GM12878 (cell line): ENCODE results near the gene LOXL3. TPM values are rescaled to one million over a fixed set of nuclear protein-coding genes. Genes with fewer than 3 reads are reported as not detected.

Source experiments
- ATAC-seq: fragments of 200-7000 bp; cut with Tn5 transposase; 3 replicates; pipeline ENCODE4 v1.9.1; 2020; ENCODE audit warnings: mild to moderate bottlenecking, moderate library complexity
- BruUV-seq: library from RNA; stranded (reverse); fragments of 400-500 nt; replicated peaks from 2 replicates; lab custom pipeline; 2021; lab: Mats Ljungman, UMichigan
- CTCF ChIA-PET: fragments of 300-600 bp; sonication (Branson Sonifier 250); formaldehyde crosslinking; extraction: SDS; loops from one replicate; lab custom pipeline; 2021; ENCODE audit warnings: inconsistent platforms; lab: Yijun Ruan, JAX
- POLR2A ChIA-PET: fragments of 350-600 bp; formaldehyde crosslinking; extraction: SDS; loops from one replicate; lab custom pipeline; 2021; ENCODE audit warnings: inconsistent platforms; lab: Charles Lee
- RAD21 ChIA-PET: fragments of 300-600 bp; sonication (Branson Sonifier 250); formaldehyde crosslinking; loops from one replicate; lab custom pipeline; 2023; ENCODE audit warnings: antibody characterized with exemption; ENCODE audit not compliant: unreplicated experiment; lab: Charles Lee
- SMC1A ChIA-PET: fragments of 300-600 bp; sonication (Branson Sonifier 250); formaldehyde crosslinking; loops from one replicate; lab custom pipeline; 2023; ENCODE audit not compliant: unreplicated experiment, uncharacterized antibody; lab: Charles Lee
- DNase-seq: peaks from one replicate; pipeline ENCODE4 v3.0.0-alpha.2; 2011; ENCODE audit warnings: low read depth, low spot score
- FAIRE-seq: peaks from 3 replicates; lab custom pipeline; 2011; peaks lifted over from hg19 to GRCh38; lab: Jason Lieb, UNC
- H2AFZ ChIP-seq: 2 replicates; pipeline ENCODE4 v1.6.0; 2011; ENCODE audit warnings: low read depth, low read length, control low read depth; ENCODE audit not compliant: control insufficient read depth
- H3K27ac ChIP-seq: 2 replicates; pipeline ENCODE4 v1.5.1; 2011; ENCODE audit warnings: control low read depth; ENCODE audit not compliant: control insufficient read depth, insufficient read depth
- H3K27me3 ChIP-seq, 2 experiments: replicated peaks in 1 of 2; 2 replicates each; pipeline versions ENCODE4 v1.6.0 to v1.6.1; 2011; ENCODE audit warnings: low read length in 1 of 2; ENCODE audit not compliant: control insufficient read depth in 2 of 2, insufficient read depth in 2 of 2
- H3K36me3 ChIP-seq, 2 experiments: 2 replicates each; pipeline ENCODE4 v1.5.1; 2011; ENCODE audit warnings: low read length in 1 of 2; ENCODE audit not compliant: control insufficient read depth in 2 of 2, insufficient read depth in 2 of 2
- H3K4me1 ChIP-seq: 2 replicates; pipeline ENCODE4 v1.6.1; 2011; ENCODE audit warnings: mild to moderate bottlenecking, low read length, moderate library complexity, mixed read lengths; ENCODE audit not compliant: control insufficient read depth, insufficient read depth
- H3K4me2 ChIP-seq: 2 replicates; pipeline ENCODE4 v1.6.0; 2011; ENCODE audit warnings: control low read depth; ENCODE audit not compliant: control insufficient read depth, insufficient read depth
- H3K4me3 ChIP-seq: fragments of 200-600 bp; sonication (generic); 2 replicates; pipeline ENCODE4 v1.5.1; 2016
- H3K79me2 ChIP-seq: 2 replicates; pipeline ENCODE4 v1.6.0; 2011; ENCODE audit warnings: low read length; ENCODE audit not compliant: control insufficient read depth, insufficient read depth
- H3K9ac ChIP-seq: 2 replicates; pipeline ENCODE4 v1.8.0; 2011; ENCODE audit warnings: low read length, control low read depth, mixed read lengths; ENCODE audit not compliant: control insufficient read depth, insufficient read depth
- H3K9me3 ChIP-seq: replicated peaks from 3 replicates; pipeline ENCODE4 v1.5.1; 2011; ENCODE audit warnings: mild to moderate bottlenecking, low read length; ENCODE audit not compliant: control insufficient read depth, insufficient read depth
- H4K20me1 ChIP-seq: 2 replicates; pipeline ENCODE4 v1.6.0; 2011; ENCODE audit not compliant: control insufficient read depth, insufficient read depth
- POLR2A ChIP-seq: IDR thresholded peaks from 2 replicates; pipeline ENCODE4 v1.6.1; 2011; ENCODE audit warnings: low read depth, mild to moderate bottlenecking, low read length
- RCOR1 ChIP-seq: conservative IDR thresholded peaks from 2 replicates; pipeline ENCODE4 v1.6.1; 2012; ENCODE audit warnings: low read depth, low read length, improper control_type of control experiment
- RUNX3 ChIP-seq: IDR thresholded peaks from 2 replicates; pipeline ENCODE4 v1.6.1; 2012; ENCODE audit warnings: low read length, inconsistent platforms
- TAF1 ChIP-seq: IDR thresholded peaks from 2 replicates; pipeline ENCODE4 v1.6.1; 2011; ENCODE audit warnings: mild to moderate bottlenecking, low read depth, low read length, borderline replicate concordance
- WGBS: methylation state at CpG from one replicate; pipeline ENCODE4 v1.1.6; 2016; ENCODE audit warnings: low lambda C conversion rate; ENCODE audit not compliant: insufficient replicate concordance, insufficient coverage; ENCODE audit errors: missing lambda C conversion rate; 5-methylcytosine and 5-hydroxymethylcytosine counted together
- in situ Hi-C: fragments of 300-500 bp; cut with MboI; formaldehyde crosslinking; loops from 9 replicates; pipeline ENCODE4 v1.14.3; 2018; ENCODE audit warnings: mixed read lengths
- intact Hi-C: fragments of 100-400 bp; cut with micrococcal nuclease; formaldehyde crosslinking; loops from one replicate; pipeline ENCODE4 v1.14.2; 2022; ENCODE audit not compliant: unreplicated experiment
- polyA plus RNA-seq, 11 experiments: library from polyadenylated mRNA; depleted of rRNA in 4 of 11; unstranded in 6 of 11; stranded (reverse) in 5 of 11; fragments of >200 nt; fragmentation: Nextera tagmentation in 4 of 11; fragmentation: Illumina TruSeq in 1 of 11; extraction: Ambion mirVana in 4 of 11; extraction: Trizol in 1 of 11; gene quantifications; 1 replicate in 1 of 11; 2 replicates in 10 of 11; pipeline versions ENCODE4 v1.2.1 to v1.2.3, GENCODE V29; 2011 to 2016; ENCODE audit warnings: inconsistent platforms in 2 of 11, missing spikeins in 2 of 11, low read depth in 1 of 11
- total RNA-seq, 4 experiments: library from RNA; depleted of rRNA in 3 of 4; stranded (reverse); fragments of >200 nt in 3 of 4; fragmentation: Illumina TruSeq in 1 of 4; extraction: Trizol in 1 of 4; gene quantifications; 2 replicates each; pipeline versions ENCODE4 v1.2.1 to v1.2.3, GENCODE V29; 2013 to 2021

Gene LOXL3
- total and polyA plus RNA-seq, 10 of the 15 experiments (the other 5 are each of a cell fraction or from before 2014, with no cell fraction given): 6.2 to 40.9 (median 23.3) TPM

- H3K27ac ChIP-seq: no peak overlapping the region
- 85% methylated on average over 6 of the region's 6 CpGs for WGBS
- CTCF ChIA-PET: no interaction called here
- no peaks in the 10 kb centered on the region for H3K27me3 ChIP-seq
- H2AFZ ChIP-seq: no peak overlapping the region
- TF ChIP-seq RCOR1 (no peak), POLR2A (peak; percentile 32; the same call in 1 of the 2 replicates)
- peaks cover 1 to 11% of the 10 kb centered on the region in 2 experiments; a peak in 2 of 4 replicates for H3K36me3 ChIP-seq
- H3K4me2 ChIP-seq: no peak overlapping the region
- no TSS peak for BruUV-seq
- peaks cover 14% of the 10 kb centered on the region for H3K4me1 ChIP-seq
- ATAC-seq: no peak
- H3K79me2 ChIP-seq: peaks cover 16% of the 10 kb centered on the region
- no peak overlapping the region for H3K9ac ChIP-seq
- SMC1A ChIA-PET: interaction anchor here (1.9 kb wide), 1 partner anchor 10 kb away, joined by 7 read pairs; no protein-coding TSS in a partner anchor
- intact Hi-C loops (no loop called here), in situ Hi-C loops (no loop called here)
- no peaks in the 10 kb centered on the region for H4K20me1 ChIP-seq
- H3K4me3 ChIP-seq: no peak overlapping the region
- no peaks in the 10 kb centered on the region for H3K9me3 ChIP-seq
- RAD21 ChIA-PET: no interaction called here
- POLR2A ChIA-PET: interaction anchor here (17.8 kb wide), 1 partner anchor 15 kb away, joined by 441 read pairs; no protein-coding TSS in a partner anchor
- no peak for FAIRE-seq
- no peak for DNase-seq
Observed at GRCh38 chr2:74560591-74560990, 6.8 kb upstream of the LOXL3 start.

GRCh38 chr2:74559912-74560311, 6.2 kb upstream of the LOXL3 start:
- Histone ChIP-seq H3K4me3 (no peak overlapping the region), H3K27me3 (no peaks in the 10 kb centered on the region), H3K9ac (no peak overlapping the region), H2AFZ (no peak overlapping the region), H3K4me2 (no peak overlapping the region), H3K79me2 (peaks cover 22% of the 10 kb centered on the region), H3K9me3 (no peaks in the 10 kb centered on the region), H3K36me3 (peaks cover 1 to 11% of the 10 kb centered on the region in 2 experiments; a peak in 2 of 4 replicates), H4K20me1 (no peaks in the 10 kb centered on the region), H3K27ac (no peak overlapping the region), H3K4me1 (peaks cover 14% of the 10 kb centered on the region)
- ChIA-PET CTCF (no interaction called here), RAD21 (no interaction called here), POLR2A (interaction anchor here (17.8 kb wide), 1 partner anchor 16 kb away, joined by 441 read pairs; no protein-coding TSS in a partner anchor), SMC1A (interaction anchor here (1.9 to 4.8 kb wide), 3 partner anchors 11 to 28 kb away, joined by 7 to 42 read pairs (median 7); no protein-coding TSS in a partner anchor)
- intact Hi-C loops (no loop called here), in situ Hi-C loops (no loop called here)
- ATAC-seq: no peak
- 98% methylated on average over 5 of the region's 5 CpGs for WGBS
- TF ChIP-seq RUNX3 (0 out of 2 replicates have a peak, but pooled peaks have one; percentile 5), TAF1 (no peak)
- DNase-seq: no peak
- no TSS peak for BruUV-seq
- no peak for FAIRE-seq
